Measurements from ENCODE around the gene PSPN. TPM values are rescaled to one million over a fixed set of nuclear protein-coding genes. Genes with fewer than 3 reads are reported as not detected.

PSPN gene
- total and polyA plus RNA-seq, 2 donors (not counting 1 experiment from before 2014, with no cell fraction given), result 1.1 to 3.0 TPM

- no peak for TF ChIP-seq CTCF (IDR thresholded peaks at IDR 0.05)
- no peak for TF ChIP-seq EZH2 (IDR thresholded peaks at IDR 0.05; ENCODE audit: borderline replicate concordance, insufficient read depth, low read depth, low read length, poor library complexity, severe bottlenecking)
- peak within 1 kb of the TSS; percentile 89 for H2AFZ ChIP-seq (ENCODE audit: insufficient read depth, low read depth, low read length, poor library complexity, severe bottlenecking)
Measured at GRCh38 chr19:6424195-6424938, 48.6 kb upstream of the PSPN start, which contains the start of gene KHSRP. KHSRP (minus strand) TSS chr19:6424811; CDS start chr19:6424701, 110 bp downstream.

More at GRCh38 chr19:6424195-6424938, 48.6 kb upstream of the PSPN start, which contains the start of gene KHSRP:
- Mint-ChIP-seq H3K27me3 (no peaks in the 10 kb centered on the region), H3K4me3 (peak within 1 kb of the TSS; percentile 90), H3K27ac (peak within 1 kb of the TSS; percentile 94), H3K9me3 (ENCODE audit: insufficient read depth) (no peaks in the 10 kb centered on the region), H3K4me1 (peaks cover 35% of the 10 kb centered on the region)
- no peaks in the 10 kb centered on the region for H3K27me3 ChIP-seq (replicated peaks in 1 of 4; ENCODE audit: control extremely low read depth in 1 of 4, control insufficient read depth in 3 of 4, insufficient read depth in 4 of 4, low read length in 3 of 4)
- under 1% methylated on average over 111 of the region's 114 CpGs for whole genome bisulfite sequencing (ENCODE audit: insufficient coverage)
- H3K79me2 ChIP-seq (ENCODE audit: control insufficient read depth, insufficient read depth, low read length), result peaks cover 41% of the 10 kb centered on the region
- peak within 1 kb of the TSS; percentile 84 to 93 for H3K27ac ChIP-seq (ENCODE audit: low read length in 2 of 2)
- DNase-seq (no peak), ATAC-seq (ENCODE audit: low read depth) (no peak)
- H3K4me1 ChIP-seq (ENCODE audit: control insufficient read depth in 2 of 2, insufficient read depth in 2 of 2, low read length in 2 of 2), result peaks cover 26 to 32% of the 10 kb centered on the region in 2 donors
- peak within 1 kb of the TSS; percentile 84 for H3K9ac ChIP-seq (ENCODE audit: low read length)
- CTCF ChIA-PET, result interaction anchor here (0.9 to 2.0 kb wide), 3 partner anchors 35 to 439 kb away, joined by 3 to 6 read pairs (median 6); partner anchors contain the start of gene SLC25A23
- peaks cover 48% of the 10 kb centered on the region for H4K20me1 ChIP-seq (ENCODE audit: control insufficient read depth, insufficient read depth, low read length, poor library complexity, severe bottlenecking)
- POLR2A ChIA-PET, result interaction anchor here (0.6 to 2.9 kb wide), 6 partner anchors 31 to 399 kb away, joined by 3 to 15 read pairs (median 6); partner anchors contain the start of genes ALKBH7, CLPP, GTF2F1 and SLC25A23
- H3K4me3 ChIP-seq (ENCODE audit: control extremely low read depth in 1 of 5, extremely low read depth in 1 of 5, insufficient read depth in 1 of 5, low read depth in 2 of 5, low read length in 4 of 5), result peak within 1 kb of the TSS; percentile 62 to 67 (median 66)
- intact Hi-C loops (cut with micrococcal nuclease), result loop anchor here (2.0 kb wide), 2 partner anchors 78 to 314 kb away; partner anchors contain the start of genes RFX2 and TUBB4A
- H3K36me3 ChIP-seq (replicated peaks in 1 of 2; ENCODE audit: control extremely low read depth in 1 of 2, control insufficient read depth in 1 of 2, extremely low read depth in 1 of 2, insufficient read depth in 2 of 2, low read length in 1 of 2), result peaks cover 0 to 31% of the 10 kb centered on the region in 2 experiments
- peaks cover 0 to 13% (median 0%) of the 10 kb centered on the region in 3 donors for H3K9me3 ChIP-seq (ENCODE audit: control extremely low read depth in 1 of 3, control insufficient read depth in 2 of 3, insufficient read depth in 1 of 3, low read length in 2 of 3)
- H3K4me2 ChIP-seq (replicated peaks; ENCODE audit: low read depth, low read length, poor library complexity, severe bottlenecking), result peak within 1 kb of the TSS; percentile 98

Measured in B cell (primary cell).